ENCODE measurements around the gene AATF.
A peak's percentile ranks its signal among the peaks of the same experiment; 100 is the strongest.

AATF gene

GRCh38 chr17:37081287-37081686, 132.5 kb downstream of the AATF start:
- no peak for DNase-seq (ENCODE audit: low spot score)

GRCh38 chr17:37082311-37082860, 133.6 kb downstream of the AATF start:
- DNase-seq (ENCODE audit: low spot score) = no peak

GRCh38 chr17:37082985-37083384, 134.2 kb downstream of the AATF start:
- DNase-seq (ENCODE audit: low spot score) = no peak

- no peak for DNase-seq (ENCODE audit: low spot score)
Measured at GRCh38 chr17:37083456-37083855, 134.7 kb downstream of the AATF start.

- no peak for DNase-seq (ENCODE audit: low spot score)
Measured at GRCh38 chr17:37084372-37084771, 135.6 kb downstream of the AATF start.

GRCh38 chr17:37086334-37086733, 137.6 kb downstream of the AATF start:
- no peak for DNase-seq (ENCODE audit: low spot score)

GRCh38 chr17:37086948-37087347, 138.2 kb downstream of the AATF start:
- no peak for DNase-seq (ENCODE audit: low spot score)

GRCh38 chr17:37087683-37088082, 138.9 kb downstream of the AATF start:
- DNase-seq (ENCODE audit: low spot score) = no peak

- peak; percentile 22 for DNase-seq (ENCODE audit: low spot score)
Measured at GRCh38 chr17:37088459-37088858, 139.7 kb downstream of the AATF start.

GRCh38 chr17:37088913-37089312, 140.2 kb downstream of the AATF start:
- no peak for DNase-seq (ENCODE audit: low spot score)

GRCh38 chr17:37089956-37090355, 141.2 kb downstream of the AATF start:
- peak; percentile 69 for DNase-seq (ENCODE audit: low spot score)

GRCh38 chr17:37090941-37091340, 142.2 kb downstream of the AATF start:
- no peak for DNase-seq (ENCODE audit: low spot score)

- no peak for DNase-seq (ENCODE audit: low spot score)
Measured at GRCh38 chr17:37092071-37092470, 143.3 kb downstream of the AATF start.

- no peak for DNase-seq (ENCODE audit: low spot score)
Measured at GRCh38 chr17:37092701-37093100, 143.9 kb downstream of the AATF start.

GRCh38 chr17:37094391-37094790, 145.6 kb downstream of the AATF start:
- DNase-seq (ENCODE audit: low spot score) = no peak

- no peak for DNase-seq (ENCODE audit: low spot score)
Measured at GRCh38 chr17:37096071-37096470, 147.3 kb downstream of the AATF start.

- DNase-seq (ENCODE audit: low spot score) = no peak
Measured at GRCh38 chr17:37097154-37097553, 148.4 kb downstream of the AATF start.

- no peak for DNase-seq (ENCODE audit: low spot score)
Measured at GRCh38 chr17:37098152-37098551, 149.4 kb downstream of the AATF start.

GRCh38 chr17:37098910-37099664, 150.3 kb downstream of the AATF start:
- no peak for DNase-seq (ENCODE audit: low spot score)

GRCh38 chr17:37100231-37100630, 151.5 kb downstream of the AATF start:
- no peak for DNase-seq (ENCODE audit: low spot score)

- no peak for DNase-seq (ENCODE audit: low spot score)
Measured at GRCh38 chr17:37101306-37101705, 152.6 kb downstream of the AATF start.

GRCh38 chr17:37103231-37103630, 154.5 kb downstream of the AATF start:
- DNase-seq (ENCODE audit: low spot score) = no peak

GRCh38 chr17:37106049-37106448, 157.3 kb downstream of the AATF start:
- no peak for DNase-seq (ENCODE audit: low spot score)

Measured in CD4-positive, alpha-beta T cell treated with Interleukin-2 at 100 ng/mL for 4 hours (primary cell).